ENCODE data around the gene STBD1. TPM values are rescaled to one million over a fixed set of nuclear protein-coding genes. Genes with fewer than 3 reads are reported as not detected.

The STBD1 gene
- polyA plus RNA-seq, 1 of the 3 experiments (the other 2 are of a cell fraction): 1.6 TPM

DNA sequence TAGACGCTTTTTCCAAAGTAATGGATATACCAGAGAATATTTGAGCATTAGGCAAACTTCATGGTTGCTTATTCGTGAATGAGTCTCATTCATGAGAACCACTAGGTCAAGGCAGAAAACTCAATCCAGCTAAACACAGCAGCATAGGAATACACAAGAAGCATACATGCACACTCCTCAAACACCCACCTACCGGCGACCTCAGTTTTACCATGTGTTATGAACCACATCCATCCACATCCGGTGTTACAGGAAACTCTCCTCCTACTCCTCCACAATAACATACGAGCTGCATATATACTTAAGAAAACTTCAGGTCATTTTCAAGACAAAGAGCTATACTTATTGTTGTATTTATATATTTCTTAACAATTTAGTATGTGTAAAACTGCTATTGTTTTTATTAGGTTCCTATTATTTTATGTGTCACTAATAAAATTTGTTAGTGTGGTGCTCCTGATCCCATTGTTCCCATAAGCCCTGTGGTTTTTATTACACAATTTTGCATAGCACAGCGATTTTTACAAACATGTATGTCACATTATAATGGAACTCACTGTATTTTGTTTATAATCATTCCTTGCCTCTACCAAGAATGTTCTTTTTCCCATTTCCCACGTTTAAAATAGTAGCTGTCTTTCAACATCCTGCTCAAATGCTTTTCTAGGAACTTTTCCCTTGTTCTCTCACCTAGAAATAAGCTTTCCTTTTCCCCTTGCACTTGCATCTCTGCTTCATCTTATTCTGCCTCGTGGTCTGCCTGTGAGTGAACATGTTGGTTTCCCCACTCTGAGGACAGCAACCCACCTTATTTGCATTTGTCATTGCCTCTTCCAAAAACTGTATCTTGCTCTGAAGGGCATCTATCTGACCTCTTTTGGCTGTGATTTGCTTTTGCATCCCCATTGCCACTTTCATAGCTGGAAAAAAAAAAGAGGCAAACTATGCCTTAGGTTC lies 48.3 kb downstream of the STBD1 start:
- DNase-seq: no peak
- H3K36me3 ChIP-seq (replicated peaks in 1 of 2; ENCODE audit: control insufficient read depth in 1 of 2, insufficient read depth in 2 of 2, low read length in 1 of 2): no peaks in the 10 kb centered on the region
- no peaks in the 10 kb centered on the region for H3F3A ChIP-seq (replicated peaks; ENCODE audit: insufficient read depth)
- H3K27ac ChIP-seq (ENCODE audit: low read depth in 2 of 2, low read length in 1 of 2): no peak overlapping the region
- ChIA-PET POLR2A (no interaction called here), CTCF (interaction anchor here (0.6 to 1.4 kb wide), 5 partner anchors 8 to 150 kb away, joined by 3 to 4 read pairs (median 3); no protein-coding TSS in a partner anchor)
- H2AFZ ChIP-seq (ENCODE audit: low read depth): no peak overlapping the region
- H3K4me1 ChIP-seq (ENCODE audit: control insufficient read depth in 1 of 2, insufficient read depth in 2 of 2, low read depth in 1 of 2, low read length in 1 of 2): no peaks in the 10 kb centered on the region
- TF ChIP-seq SMC3 (IDR thresholded peaks at IDR 0.05; ENCODE audit: low read depth, low read length) (no peak), RXRA (IDR thresholded peaks at IDR 0.05; ENCODE audit: borderline replicate concordance, low read depth) (no peak), RAD21 (IDR thresholded peaks at IDR 0.05; ENCODE audit: low read length) (no peak), NRF1 (IDR thresholded peaks at IDR 0.05; ENCODE audit: low read depth, low read length) (no peak), FOSL2 (IDR thresholded peaks at IDR 0.05; ENCODE audit: borderline replicate concordance, low read depth) (no peak), POLR2AphosphoS5 (IDR thresholded peaks at IDR 0.05; ENCODE audit: low read depth, low read length) (no peak), RFX5 (IDR thresholded peaks at IDR 0.05; ENCODE audit: low read length) (no peak), CHD2 (IDR thresholded peaks at IDR 0.05; ENCODE audit: low read length, partially characterized antibody) (no peak), FOXM1 (IDR thresholded peaks at IDR 0.05; ENCODE audit: low read depth) (no peak), FOXJ3 (CRISPR knock-in tag; IDR thresholded peaks at IDR 0.05) (no peak), MEF2A (IDR thresholded peaks at IDR 0.05; ENCODE audit: borderline replicate concordance, low read depth) (no peak), JUND (IDR thresholded peaks at IDR 0.05) (no peak), TAF1 (IDR thresholded peaks at IDR 0.05; ENCODE audit: borderline replicate concordance, low read depth, low read length) (no peak), SIN3A (IDR thresholded peaks at IDR 0.05; ENCODE audit: borderline replicate concordance, low read depth, low read length) (no peak), TCF12 (IDR thresholded peaks at IDR 0.05) (no peak), EZH2phosphoT487 (IDR thresholded peaks at IDR 0.05; ENCODE audit: borderline replicate concordance, low read depth) (no peak), EP300 (IDR thresholded peaks at IDR 0.05; ENCODE audit: borderline replicate concordance in 1 of 2, low read depth in 1 of 2, low read length in 1 of 2) (no peak)
- TF ChIP-seq, protein P1, sequence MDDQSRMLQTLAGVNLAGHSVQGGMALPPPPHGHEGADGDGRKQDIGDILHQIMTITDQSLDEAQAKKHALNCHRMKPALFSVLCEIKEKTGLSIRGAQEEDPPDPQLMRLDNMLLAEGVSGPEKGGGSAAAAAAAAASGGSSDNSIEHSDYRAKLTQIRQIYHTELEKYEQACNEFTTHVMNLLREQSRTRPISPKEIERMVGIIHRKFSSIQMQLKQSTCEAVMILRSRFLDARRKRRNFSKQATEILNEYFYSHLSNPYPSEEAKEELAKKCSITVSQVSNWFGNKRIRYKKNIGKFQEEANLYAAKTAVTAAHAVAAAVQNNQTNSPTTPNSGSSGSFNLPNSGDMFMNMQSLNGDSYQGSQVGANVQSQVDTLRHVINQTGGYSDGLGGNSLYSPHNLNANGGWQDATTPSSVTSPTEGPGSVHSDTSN (IDR thresholded peaks at IDR 0.05): no peak
- TF ChIP-seq, protein P2, sequence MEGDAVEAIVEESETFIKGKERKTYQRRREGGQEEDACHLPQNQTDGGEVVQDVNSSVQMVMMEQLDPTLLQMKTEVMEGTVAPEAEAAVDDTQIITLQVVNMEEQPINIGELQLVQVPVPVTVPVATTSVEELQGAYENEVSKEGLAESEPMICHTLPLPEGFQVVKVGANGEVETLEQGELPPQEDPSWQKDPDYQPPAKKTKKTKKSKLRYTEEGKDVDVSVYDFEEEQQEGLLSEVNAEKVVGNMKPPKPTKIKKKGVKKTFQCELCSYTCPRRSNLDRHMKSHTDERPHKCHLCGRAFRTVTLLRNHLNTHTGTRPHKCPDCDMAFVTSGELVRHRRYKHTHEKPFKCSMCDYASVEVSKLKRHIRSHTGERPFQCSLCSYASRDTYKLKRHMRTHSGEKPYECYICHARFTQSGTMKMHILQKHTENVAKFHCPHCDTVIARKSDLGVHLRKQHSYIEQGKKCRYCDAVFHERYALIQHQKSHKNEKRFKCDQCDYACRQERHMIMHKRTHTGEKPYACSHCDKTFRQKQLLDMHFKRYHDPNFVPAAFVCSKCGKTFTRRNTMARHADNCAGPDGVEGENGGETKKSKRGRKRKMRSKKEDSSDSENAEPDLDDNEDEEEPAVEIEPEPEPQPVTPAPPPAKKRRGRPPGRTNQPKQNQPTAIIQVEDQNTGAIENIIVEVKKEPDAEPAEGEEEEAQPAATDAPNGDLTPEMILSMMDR (IDR thresholded peaks at IDR 0.05): no peak
- TF ChIP-seq, protein P3, sequence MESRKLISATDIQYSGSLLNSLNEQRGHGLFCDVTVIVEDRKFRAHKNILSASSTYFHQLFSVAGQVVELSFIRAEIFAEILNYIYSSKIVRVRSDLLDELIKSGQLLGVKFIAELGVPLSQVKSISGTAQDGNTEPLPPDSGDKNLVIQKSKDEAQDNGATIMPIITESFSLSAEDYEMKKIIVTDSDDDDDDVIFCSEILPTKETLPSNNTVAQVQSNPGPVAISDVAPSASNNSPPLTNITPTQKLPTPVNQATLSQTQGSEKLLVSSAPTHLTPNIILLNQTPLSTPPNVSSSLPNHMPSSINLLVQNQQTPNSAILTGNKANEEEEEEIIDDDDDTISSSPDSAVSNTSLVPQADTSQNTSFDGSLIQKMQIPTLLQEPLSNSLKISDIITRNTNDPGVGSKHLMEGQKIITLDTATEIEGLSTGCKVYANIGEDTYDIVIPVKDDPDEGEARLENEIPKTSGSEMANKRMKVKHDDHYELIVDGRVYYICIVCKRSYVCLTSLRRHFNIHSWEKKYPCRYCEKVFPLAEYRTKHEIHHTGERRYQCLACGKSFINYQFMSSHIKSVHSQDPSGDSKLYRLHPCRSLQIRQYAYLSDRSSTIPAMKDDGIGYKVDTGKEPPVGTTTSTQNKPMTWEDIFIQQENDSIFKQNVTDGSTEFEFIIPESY (IDR thresholded peaks at IDR 0.05; ENCODE audit: borderline replicate concordance, low read depth): no peak
- no peaks in the 10 kb centered on the region for H3K27me3 ChIP-seq (ENCODE audit: insufficient read depth)
- H3K4me3 ChIP-seq (ENCODE audit: low read depth in 2 of 2, low read length in 1 of 2): no peak overlapping the region
- H3K9ac ChIP-seq: no peak overlapping the region
- no peaks in the 10 kb centered on the region for H3K9me2 ChIP-seq
- no peaks in the 10 kb centered on the region for H3K79me2 ChIP-seq (ENCODE audit: insufficient read depth)
- H3K4me2 ChIP-seq: no peak overlapping the region
- no peaks in the 10 kb centered on the region for H4K20me1 ChIP-seq (ENCODE audit: insufficient read depth)
- H3K9me3 ChIP-seq: no peaks in the 10 kb centered on the region
- 50% methylated on average over 9 of the region's 9 CpGs for WGBS (ENCODE audit: low lambda C conversion rate)
